Measurements from ENCODE around the gene C6.

The C6 gene

GRCh38 chr5:41195228-41195627 is 18.1 kb downstream of the C6 start:
- TF ChIP-seq RARB (CRISPR knock-in tag; IDR thresholded peaks at IDR 0.05) (no peak), SNAI2 (CRISPR knock-in tag; IDR thresholded peaks at IDR 0.05) (no peak), ZNF70 (CRISPR knock-in tag; IDR thresholded peaks at IDR 0.05) (no peak), BACH2 (CRISPR knock-in tag; IDR thresholded peaks at IDR 0.05; ENCODE audit: borderline replicate concordance) (no peak), GLIS3 (CRISPR knock-in tag; IDR thresholded peaks at IDR 0.05) (no peak), OSR1 (CRISPR knock-in tag; IDR thresholded peaks at IDR 0.05) (no peak), ESRRG (CRISPR knock-in tag; IDR thresholded peaks at IDR 0.05) (no peak), ISL1 (CRISPR knock-in tag; IDR thresholded peaks at IDR 0.05) (no peak), CREB5 (CRISPR knock-in tag; IDR thresholded peaks at IDR 0.05; ENCODE audit: low read depth) (no peak), ZC3H10 (CRISPR knock-in tag; IDR thresholded peaks at IDR 0.05) (no peak), POU6F1 (CRISPR knock-in tag; IDR thresholded peaks at IDR 0.05; ENCODE audit: borderline replicate concordance, low read depth) (no peak), TCF4 (CRISPR knock-in tag; IDR thresholded peaks at IDR 0.05; ENCODE audit: borderline replicate concordance) (no peak)
- no peak for ATAC-seq

GRCh38 chr5:41194339-41194738 is 19.0 kb downstream of the C6 start:
- TF ChIP-seq OSR1 (CRISPR knock-in tag; IDR thresholded peaks at IDR 0.05) (no peak), TSHZ2 (CRISPR knock-in tag; IDR thresholded peaks at IDR 0.05) (no peak), ZFP30 (CRISPR knock-in tag; IDR thresholded peaks at IDR 0.05) (no peak), GLIS3 (CRISPR knock-in tag; IDR thresholded peaks at IDR 0.05) (no peak), ZFP3 (CRISPR knock-in tag; IDR thresholded peaks at IDR 0.05) (no peak), ZC3H10 (CRISPR knock-in tag; IDR thresholded peaks at IDR 0.05) (no peak), POU6F1 (CRISPR knock-in tag; IDR thresholded peaks at IDR 0.05; ENCODE audit: borderline replicate concordance, low read depth) (no peak), PPARA (CRISPR knock-in tag; IDR thresholded peaks at IDR 0.05; ENCODE audit: borderline replicate concordance) (no peak), ZNF8 (CRISPR knock-in tag; IDR thresholded peaks at IDR 0.05) (no peak), ESRRG (CRISPR knock-in tag; IDR thresholded peaks at IDR 0.05) (no peak), CREB5 (CRISPR knock-in tag; IDR thresholded peaks at IDR 0.05; ENCODE audit: low read depth) (no peak), TOX (CRISPR knock-in tag; IDR thresholded peaks at IDR 0.05; ENCODE audit: borderline replicate concordance) (no peak)
- no peak for ATAC-seq

- no peak for TF ChIP-seq POU6F1 (CRISPR knock-in tag; IDR thresholded peaks at IDR 0.05; ENCODE audit: borderline replicate concordance, low read depth)
- no peak for TF ChIP-seq PATZ1 (CRISPR knock-in tag; IDR thresholded peaks at IDR 0.05; ENCODE audit: borderline replicate concordance)
- no peak for TF ChIP-seq TCF4 (CRISPR knock-in tag; IDR thresholded peaks at IDR 0.05; ENCODE audit: borderline replicate concordance)
- TF ChIP-seq SNAI2 (CRISPR knock-in tag; IDR thresholded peaks at IDR 0.05), result peak; percentile 77; the same call in 1 of the 2 replicates
- TF ChIP-seq CSDC2 (CRISPR knock-in tag; IDR thresholded peaks at IDR 0.05), result no peak
- peak; percentile 59 for TF ChIP-seq ISL1 (CRISPR knock-in tag; IDR thresholded peaks at IDR 0.05)
- no peak for TF ChIP-seq ZNF565 (CRISPR knock-in tag; conservative IDR thresholded peaks at IDR 0.05; ENCODE audit: low read depth)
- no peak for TF ChIP-seq GLIS3 (CRISPR knock-in tag; IDR thresholded peaks at IDR 0.05)
- TF ChIP-seq OSR1 (CRISPR knock-in tag; IDR thresholded peaks at IDR 0.05), result no peak
- TF ChIP-seq ZFP3 (CRISPR knock-in tag; IDR thresholded peaks at IDR 0.05), result no peak
- no peak for ATAC-seq
These were observed 19.7 kb downstream of the C6 start for GRCh38 chr5:41193456-41194205.
